Glomerular visceral epithelial cell (primary cell): ENCODE data around the gene ABHD10.

Experiments
- DNase-seq: peaks from one replicate; pipeline ENCODE4 v3.0.0-alpha.2; 2016; ENCODE audit errors: extremely low spot score

Gene ABHD10

GRCh38 chr3:111965484-111965883, 13.3 kb upstream of the ABHD10 start:
- DNase-seq = no peak

GRCh38 chr3:111967068-111967467, 11.8 kb upstream of the ABHD10 start:
- no peak for DNase-seq

GRCh38 chr3:111967651-111968274, 11.1 kb upstream of the ABHD10 start:
- peak; percentile 84 for DNase-seq

- DNase-seq = no peak
These were observed 10.3 kb upstream of the ABHD10 start for GRCh38 chr3:111968319-111969054.

- DNase-seq = no peak
These were observed 8.4 kb upstream of the ABHD10 start for GRCh38 chr3:111970376-111970775.

- DNase-seq = no peak
These were observed 7.2 kb upstream of the ABHD10 start for GRCh38 chr3:111971533-111972130.

- DNase-seq = no peak
These were observed 5.9 kb upstream of the ABHD10 start for GRCh38 chr3:111972891-111973290.

- DNase-seq = no peak
These were observed 3.7 kb upstream of the ABHD10 start for GRCh38 chr3:111975131-111975530.

- DNase-seq = no peak
These were observed 2.6 kb upstream of the ABHD10 start for GRCh38 chr3:111976254-111976653.

GRCh38 chr3:111979434-111980038, 710 bp downstream of the ABHD10 start:
- DNase-seq = peak; percentile 13

GRCh38 chr3:111980716-111981456, 2.1 kb downstream of the ABHD10 start:
- no peak for DNase-seq

GRCh38 chr3:111981457-111981763, 2.6 kb downstream of the ABHD10 start:
- no peak for DNase-seq

- no peak for DNase-seq
These were observed 5.9 kb downstream of the ABHD10 start for GRCh38 chr3:111984636-111985298.

- DNase-seq = no peak
These were observed 8.0 kb downstream of the ABHD10 start for GRCh38 chr3:111986800-111987199.

- peak; percentile 61 for DNase-seq
These were observed 10.3 kb downstream of the ABHD10 start for GRCh38 chr3:111989061-111989678.

GRCh38 chr3:111993038-111993437, 14.2 kb downstream of the ABHD10 start:
- no peak for DNase-seq

- DNase-seq = peak; percentile 63
These were observed 20.0 kb downstream of the ABHD10 start, which contains the start of gene TAGLN3 for GRCh38 chr3:111998636-111999483. TSS of gene TAGLN3 (plus strand) at chr3:111998922. CDS start at chr3:111999423, 501 bp downstream.

GRCh38 chr3:111999484-112000324, 20.9 kb downstream of the ABHD10 start:
- no peak for DNase-seq

- no peak for DNase-seq
These were observed 21.5 kb downstream of the ABHD10 start for GRCh38 chr3:112000367-112000771.
